ENCODE results near the gene GPC2.

GPC2 gene

GRCh38 chr7:100167912-100168323 is 9.3 kb downstream of the GPC2 start:
- no peak for DNase-seq

- no peak for DNase-seq
Measured at GRCh38 chr7:100166970-100167911, 9.9 kb downstream of the GPC2 start.

- DNase-seq: no peak
Measured at GRCh38 chr7:100166317-100166940, 10.8 kb downstream of the GPC2 start.

- no peak for DNase-seq
Measured at GRCh38 chr7:100163871-100164270, 13.3 kb downstream of the GPC2 start.

GRCh38 chr7:100163006-100163531 is 14.1 kb downstream of the GPC2 start:
- no peak for DNase-seq

- no peak for DNase-seq
Measured at GRCh38 chr7:100160067-100160466, 17.1 kb downstream of the GPC2 start.

- no peak for DNase-seq
Measured at GRCh38 chr7:100159099-100159623, 18.0 kb downstream of the GPC2 start.

GRCh38 chr7:100158229-100159098 is 18.7 kb downstream of the GPC2 start, which contains the start of gene TRAPPC14:
TSS of gene TRAPPC14 (minus strand) at chr7:100158723. CDS start at chr7:100158499, 224 bp downstream.
- peak; percentile 81 to 84 for DNase-seq

- peak in 1 of 2 experiments; percentile 25 for DNase-seq
Measured at GRCh38 chr7:100157334-100158228, 19.6 kb downstream of the GPC2 start.

- DNase-seq: no peak
Measured at GRCh38 chr7:100157069-100157333, 20.2 kb downstream of the GPC2 start.

- DNase-seq: no peak
Measured at GRCh38 chr7:100156331-100157068, 20.7 kb downstream of the GPC2 start.

- DNase-seq: no peak
Measured at GRCh38 chr7:100155553-100156317, 21.4 kb downstream of the GPC2 start.

GRCh38 chr7:100154651-100155491 is 22.3 kb downstream of the GPC2 start:
- no peak for DNase-seq

GRCh38 chr7:100153708-100154535 is 23.3 kb downstream of the GPC2 start:
- DNase-seq: no peak

- no peak for DNase-seq
Measured at GRCh38 chr7:100152937-100153666, 24.1 kb downstream of the GPC2 start.

- DNase-seq: no peak
Measured at GRCh38 chr7:100152404-100152803, 24.8 kb downstream of the GPC2 start.

GRCh38 chr7:100148559-100149328 is 28.4 kb downstream of the GPC2 start, which contains the start of gene LAMTOR4:
TSS of gene LAMTOR4 (plus strand) at chr7:100148918. CDS start at chr7:100148973, 55 bp downstream.
- peak; percentile 98 for DNase-seq

All from SHP77 (cell line).